GM15510 (cell line): ENCODE data around the gene MINDY4.

Experiments
- POLR2A ChIP-seq: IDR thresholded peaks from 3 replicates; pipeline ENCODE4 v1.6.1; 2011; ENCODE audit warnings: borderline replicate concordance; ENCODE audit not compliant: insufficient read length; ENCODE audit errors: extremely low read depth

The MINDY4 gene

DNA sequence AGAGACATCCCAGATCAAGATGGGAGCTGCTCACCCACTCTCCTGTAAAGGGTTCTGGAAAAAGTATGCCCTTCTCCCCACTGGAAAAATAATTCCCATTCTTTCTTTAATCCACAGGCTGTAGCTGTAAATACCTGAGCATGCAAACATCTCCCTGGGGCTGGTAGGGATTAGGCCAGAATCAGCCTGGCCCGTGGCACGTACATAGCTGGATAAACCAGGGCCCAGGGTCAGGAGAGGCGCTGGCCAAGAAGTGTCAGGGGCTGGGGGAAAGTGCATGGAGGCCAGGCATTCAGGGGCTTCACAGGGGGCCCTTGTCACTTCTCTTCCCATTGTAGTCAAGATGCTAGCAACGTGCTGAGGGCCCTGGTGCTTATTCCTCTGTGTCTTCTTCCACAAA, 109.7 kb downstream of the MINDY4 start:
- no peak for TF ChIP-seq POLR2A

DNA sequence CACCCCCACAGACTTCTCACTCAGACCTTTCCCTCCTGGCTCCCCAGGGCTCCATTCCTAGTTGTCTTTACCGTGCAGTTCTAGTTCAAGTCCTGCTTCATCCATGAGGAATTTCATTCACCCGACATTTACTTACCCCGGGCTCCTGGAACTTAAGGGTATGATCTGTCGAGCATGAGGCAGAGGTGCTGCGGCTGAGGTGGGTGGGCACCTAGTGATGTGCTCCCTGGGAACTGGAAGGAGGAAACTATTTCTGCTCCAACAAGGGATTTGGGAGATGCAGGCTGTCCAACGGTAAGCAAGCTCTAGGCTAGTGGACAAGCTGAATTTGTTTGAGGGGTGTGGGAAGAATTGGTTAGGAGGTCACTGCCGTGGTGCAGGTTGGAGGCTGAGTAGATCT, 110.2 kb downstream of the MINDY4 start:
- no peak for TF ChIP-seq POLR2A

DNA sequence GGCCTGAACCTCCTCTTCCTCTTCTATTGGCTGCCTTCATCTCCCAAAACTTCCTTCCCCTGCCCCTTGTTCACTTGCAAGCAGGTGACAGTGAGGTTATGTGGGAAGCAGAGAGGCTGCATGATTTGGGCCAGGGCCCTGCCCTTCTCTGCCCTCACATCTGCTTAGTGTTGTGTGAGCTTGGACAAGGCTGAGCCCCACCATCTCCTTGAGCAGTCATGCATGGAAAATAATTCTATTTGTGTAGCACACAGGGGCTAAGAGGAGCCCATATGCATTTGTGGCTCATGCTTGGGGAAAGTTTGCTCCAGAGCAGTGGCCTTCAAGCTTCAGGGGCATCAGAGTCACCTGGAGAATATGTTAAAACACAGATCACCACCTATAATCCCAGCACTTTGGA, 113.7 kb downstream of the MINDY4 start:
- no peak for TF ChIP-seq POLR2A

DNA sequence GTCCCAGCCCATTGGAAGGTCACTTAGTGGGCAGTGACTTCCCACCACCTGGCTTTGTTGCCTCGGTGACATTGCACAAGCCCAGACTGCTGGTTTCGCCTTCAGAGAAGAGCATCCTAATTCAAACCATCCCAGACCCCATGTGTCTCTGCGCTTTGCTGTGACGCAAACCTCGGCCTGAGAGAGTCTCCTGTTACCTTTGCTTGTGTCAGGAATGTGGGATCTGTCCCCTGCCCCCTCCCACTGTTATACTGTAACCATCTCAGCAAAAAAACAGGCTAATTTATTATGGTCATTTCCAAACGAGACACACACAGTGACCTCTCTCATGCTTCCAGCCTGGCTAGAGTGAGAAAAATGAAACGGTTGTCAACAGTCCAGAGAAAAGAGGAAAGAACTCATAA, 115.4 kb downstream of the MINDY4 start:
- no peak for TF ChIP-seq POLR2A

DNA sequence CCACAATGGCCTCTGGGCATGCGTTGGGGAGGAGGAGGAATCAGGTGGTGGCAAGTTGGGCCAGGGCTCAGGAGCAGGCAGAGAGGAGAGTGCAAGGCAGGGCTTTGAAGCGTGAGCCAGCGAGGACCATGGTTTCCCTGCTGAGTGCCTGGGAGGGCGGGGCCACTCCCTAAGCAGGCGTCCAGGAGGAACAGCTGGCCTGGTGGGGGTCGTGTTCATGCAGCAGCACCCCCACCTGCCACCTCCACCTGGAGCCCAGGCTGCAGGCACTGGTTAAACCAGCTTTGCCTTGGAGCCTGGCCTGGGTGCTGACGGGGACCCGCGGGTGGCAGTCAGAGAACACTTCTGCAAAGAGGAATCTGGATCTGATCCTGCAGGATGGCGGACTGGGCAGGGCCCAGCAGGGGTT, 116.3 kb downstream of the MINDY4 start:
- no peak for TF ChIP-seq POLR2A

DNA sequence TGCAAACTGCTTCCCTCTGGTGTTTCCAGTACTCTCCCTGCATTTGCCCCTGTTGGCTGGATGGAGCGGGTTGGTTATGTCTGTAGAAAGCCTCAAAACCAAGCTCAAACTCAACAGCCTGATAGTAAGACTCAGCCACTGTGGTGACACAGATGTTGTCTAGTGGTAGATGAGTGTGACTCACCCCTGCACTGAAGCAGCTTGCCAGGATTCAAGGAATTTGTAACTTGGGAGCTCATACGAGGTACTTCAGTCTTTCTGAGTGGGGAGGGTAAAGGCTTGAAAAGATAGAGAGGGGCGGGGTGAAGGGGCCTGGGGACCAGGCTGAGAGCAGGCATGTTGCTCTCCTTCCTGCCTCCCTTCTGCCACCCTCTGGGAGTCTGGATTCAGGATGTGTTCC, 117.5 kb downstream of the MINDY4 start:
- no peak for TF ChIP-seq POLR2A

DNA sequence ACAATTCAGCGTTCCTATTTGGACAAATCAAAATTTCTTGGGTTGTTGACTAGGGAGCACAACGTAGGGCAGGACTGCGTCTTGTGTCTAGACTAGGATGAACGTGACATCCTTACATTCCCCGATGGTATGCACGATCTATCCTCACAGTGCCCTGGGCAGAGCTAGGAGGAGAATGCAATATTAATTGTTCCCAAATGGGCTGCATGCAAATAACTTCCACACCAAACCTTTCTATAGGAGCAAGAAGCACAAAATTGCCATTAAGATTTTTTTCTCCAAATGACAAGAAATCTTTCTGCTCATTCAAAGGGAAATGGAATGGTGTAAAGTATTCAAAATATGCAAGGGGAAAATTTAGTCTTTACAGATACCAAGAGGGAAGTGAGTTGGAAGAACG, 119.0 kb downstream of the MINDY4 start:
- no peak for TF ChIP-seq POLR2A

DNA sequence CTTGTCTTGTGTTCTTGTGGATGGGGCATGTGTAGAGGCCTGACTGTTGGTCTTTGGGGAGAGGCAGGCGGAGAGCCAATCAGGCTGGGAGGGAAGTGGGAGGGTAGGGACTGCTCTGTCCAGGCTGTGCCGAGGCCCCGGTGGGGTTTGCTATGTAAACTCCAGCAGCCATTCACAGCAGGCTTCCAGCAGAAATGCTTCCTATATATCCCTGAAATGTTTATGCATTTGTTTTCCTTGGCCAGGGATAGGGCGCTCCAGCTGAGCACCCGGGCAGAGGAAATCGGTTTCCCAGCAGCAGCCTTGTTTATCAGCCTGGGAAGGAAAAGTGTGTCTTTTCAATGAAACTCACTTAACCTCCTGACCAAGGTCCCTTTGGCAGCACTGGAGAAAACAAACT, 122.1 kb downstream of the MINDY4 start:
- TF ChIP-seq POLR2A = no peak

DNA sequence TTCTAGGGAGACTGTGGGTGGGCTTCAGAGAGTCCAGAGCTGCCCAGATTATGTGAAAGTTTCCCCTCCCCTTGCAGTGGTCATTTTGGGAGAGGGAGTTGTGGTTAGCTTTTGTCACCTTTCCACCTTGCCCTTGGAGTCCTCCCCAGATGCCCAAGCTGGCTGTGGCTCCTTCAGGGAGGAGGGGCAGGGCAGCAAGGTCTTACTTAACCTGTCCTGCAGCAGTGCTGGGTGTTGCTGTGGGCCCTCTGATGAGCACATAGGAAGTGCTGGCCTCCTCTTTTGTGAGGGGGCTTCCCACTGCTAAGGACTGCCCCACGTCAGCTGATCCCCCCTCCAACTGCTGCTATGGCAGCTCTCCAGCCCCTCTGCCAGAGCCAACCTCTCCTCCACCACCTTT, 122.8 kb downstream of the MINDY4 start:
- TF ChIP-seq POLR2A = no peak

DNA sequence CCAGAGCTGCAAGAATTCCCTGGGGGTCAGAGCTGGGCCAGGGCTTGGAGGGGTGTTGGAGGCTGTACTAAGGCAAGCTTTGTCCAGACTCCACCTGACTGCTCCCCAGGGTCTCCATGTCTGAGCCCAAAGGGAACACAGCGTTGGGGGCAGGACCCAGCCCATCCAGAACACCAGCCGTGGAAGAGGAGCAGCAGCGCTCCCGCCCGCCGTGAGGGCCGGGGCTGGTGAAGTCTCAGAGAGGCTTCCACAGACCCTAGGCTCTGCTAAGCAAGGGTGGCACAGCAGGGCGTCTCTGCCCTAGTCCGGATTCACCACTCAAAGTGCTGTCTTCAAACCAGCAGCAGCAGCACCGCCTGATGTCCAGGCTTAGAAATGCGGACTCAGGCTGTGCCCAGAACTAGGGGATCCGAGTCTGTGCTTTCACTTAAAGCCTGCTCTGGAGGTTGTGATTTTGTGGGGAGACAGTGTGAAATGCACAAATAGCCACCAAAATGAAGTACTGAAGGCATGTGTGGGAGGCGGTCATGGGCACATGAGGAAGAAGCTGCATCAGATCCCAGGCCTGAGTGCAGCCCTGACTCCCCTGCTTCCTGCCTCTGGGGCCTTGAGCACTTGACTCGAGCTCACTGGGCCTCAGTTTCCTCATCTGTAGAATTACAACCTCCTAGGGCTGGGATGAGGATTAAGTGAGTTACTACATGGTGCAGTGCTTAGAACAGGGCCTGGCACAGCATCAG, 123.8 kb downstream of the MINDY4 start:
- TF ChIP-seq POLR2A = no peak

DNA sequence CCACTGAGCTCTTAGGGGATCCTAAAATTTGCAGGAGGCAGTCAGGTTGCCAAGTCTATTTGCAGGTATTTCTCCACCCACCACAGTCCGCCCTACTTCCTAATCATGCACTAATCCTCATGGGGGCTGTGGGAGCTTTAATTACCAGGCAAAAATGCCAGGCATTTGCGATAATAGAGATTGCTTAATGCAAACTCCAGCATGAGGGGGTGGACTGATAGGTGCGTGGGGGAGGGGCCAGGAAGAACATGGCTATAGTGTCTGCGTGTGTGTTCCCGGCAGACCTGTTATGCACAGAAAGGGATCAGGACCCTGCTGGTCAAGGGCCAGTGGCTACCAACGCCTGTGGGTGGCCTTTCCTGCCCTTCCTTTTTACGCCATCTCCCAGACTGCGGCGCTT, 124.8 kb downstream of the MINDY4 start:
- no peak for TF ChIP-seq POLR2A

DNA sequence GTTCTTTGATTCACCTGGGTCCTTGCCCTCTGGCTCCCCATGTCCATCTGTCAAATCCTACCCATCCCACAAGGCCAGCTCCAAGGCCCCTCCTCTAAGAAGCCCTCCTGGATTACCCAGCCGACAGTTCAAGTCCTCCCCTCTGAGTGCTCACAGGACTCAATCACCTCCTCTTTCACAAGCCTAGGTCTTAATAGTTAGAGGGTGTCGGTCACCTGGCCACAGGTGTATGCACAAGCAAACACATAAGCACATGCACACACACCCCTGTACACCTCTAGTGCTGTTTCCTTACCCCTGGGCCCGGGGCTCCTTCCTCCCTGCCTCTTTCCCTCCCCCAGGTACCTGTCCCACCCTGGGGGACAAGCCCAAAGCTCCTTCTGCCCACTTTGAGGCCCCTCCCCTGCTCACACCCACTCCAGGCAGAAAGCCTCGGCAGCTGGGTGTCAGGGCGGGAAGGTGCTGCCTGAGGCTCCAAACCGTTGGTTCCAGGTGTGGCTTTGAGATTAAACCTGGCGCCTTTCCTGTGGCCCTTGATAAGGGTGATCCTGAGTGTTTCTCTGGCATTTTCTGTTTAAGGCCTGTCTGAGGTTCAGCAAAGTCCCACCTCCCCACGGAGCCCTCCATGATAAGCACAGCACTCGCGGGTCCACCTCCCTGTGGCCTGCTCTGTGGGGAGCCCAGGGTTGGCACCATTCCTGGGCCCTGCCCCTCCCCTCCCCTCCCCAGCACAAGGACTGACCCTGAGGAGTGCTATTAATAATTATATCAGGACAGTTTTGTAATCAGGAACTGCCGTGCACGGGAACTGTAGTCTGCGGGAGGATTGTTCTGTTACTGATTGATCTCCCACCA, 125.8 kb downstream of the MINDY4 start:
- no peak for TF ChIP-seq POLR2A

DNA sequence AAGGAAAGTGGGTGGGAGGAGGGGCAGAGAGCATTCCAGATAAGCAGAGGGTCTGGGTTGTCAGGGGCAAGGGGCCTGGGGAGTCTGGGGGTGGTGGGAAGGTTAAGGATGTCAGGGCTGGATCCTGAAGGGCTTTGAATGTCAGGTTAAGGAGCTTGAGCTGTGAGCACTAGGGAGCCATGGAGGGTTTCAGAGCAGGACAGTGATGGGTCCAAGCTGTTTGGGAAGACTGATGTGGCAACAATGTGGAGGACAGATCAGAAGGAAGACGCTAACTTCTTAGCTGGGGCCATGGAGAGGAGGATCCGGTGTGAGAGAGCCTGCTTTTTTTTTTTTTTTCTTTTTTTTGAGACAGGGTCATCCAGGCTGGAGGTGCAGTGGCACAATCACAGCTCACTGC, 126.6 kb downstream of the MINDY4 start:
- TF ChIP-seq POLR2A = no peak

DNA sequence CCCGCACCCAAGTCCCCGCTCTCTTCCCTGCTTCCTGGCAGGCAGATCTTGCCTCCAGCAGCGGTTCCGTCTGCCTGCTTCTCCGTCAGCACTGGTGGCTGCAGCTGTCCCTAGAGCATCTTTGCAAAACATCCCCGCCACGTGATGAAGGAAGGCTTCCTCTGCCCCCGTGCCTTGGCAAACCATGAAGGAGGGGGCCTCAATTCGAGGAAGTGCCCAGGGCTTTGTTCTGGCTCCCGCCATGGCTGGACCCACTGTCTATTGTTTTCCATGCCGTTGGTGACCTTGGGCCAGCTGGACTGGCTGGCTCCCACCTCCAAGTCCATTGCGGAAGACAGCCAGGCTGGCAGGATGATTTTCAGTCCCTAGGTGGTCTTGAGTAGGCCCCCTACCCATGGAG, 127.2 kb downstream of the MINDY4 start:
- no peak for TF ChIP-seq POLR2A

DNA sequence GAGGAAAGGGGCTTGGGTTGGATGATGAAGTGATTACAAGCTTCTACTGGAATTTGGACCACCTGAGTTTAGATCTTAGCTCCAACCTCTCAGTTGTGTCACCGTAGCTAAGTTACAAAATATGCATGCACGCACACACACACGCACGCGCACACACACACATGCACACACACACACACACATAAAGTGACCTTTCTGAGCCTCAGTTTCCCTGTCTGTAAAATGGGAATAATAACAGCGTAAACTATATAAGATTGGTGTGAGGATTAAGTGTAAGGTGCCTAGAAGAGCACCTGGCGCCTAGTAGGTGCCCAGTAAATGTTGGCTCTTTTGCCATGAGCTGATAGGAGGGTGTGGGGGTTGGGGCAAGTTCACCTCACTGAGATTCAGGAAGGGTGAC, 127.8 kb downstream of the MINDY4 start:
- no peak for TF ChIP-seq POLR2A

DNA sequence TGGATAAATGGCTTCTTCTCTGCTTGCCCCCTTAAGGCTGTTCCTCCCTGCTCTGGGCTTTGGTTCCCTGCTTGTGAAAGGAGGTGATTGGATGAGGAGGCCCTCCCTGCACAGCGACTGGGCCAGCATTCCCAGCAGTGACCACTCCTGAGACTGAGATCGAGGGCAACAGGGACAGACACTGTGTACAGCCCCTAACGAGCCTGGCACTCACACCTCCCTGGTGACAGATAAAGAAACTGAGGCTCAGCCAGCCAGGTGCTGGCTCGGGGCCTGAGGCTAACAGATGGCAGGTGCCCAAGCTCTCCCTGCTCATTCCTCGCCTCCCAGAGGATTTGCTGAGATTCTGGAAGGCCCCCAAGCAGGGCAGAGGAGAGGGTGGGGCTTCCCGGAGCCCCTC, 128.4 kb downstream of the MINDY4 start:
- no peak for TF ChIP-seq POLR2A
